OCI-M2 (cell line): ENCODE results near the gene RNF151.
"Not testable (repeated sequence)": the region's sequence is repeated elsewhere in the genome, so short reads cannot be mapped to it uniquely, and the experiment has no call there.

Experiments
- DNase-seq: peaks from one replicate; lab custom pipeline; 2025; ENCODE audit not compliant: unreplicated experiment; lab: John Stamatoyannopoulos, UW

RNF151 gene

DNA sequence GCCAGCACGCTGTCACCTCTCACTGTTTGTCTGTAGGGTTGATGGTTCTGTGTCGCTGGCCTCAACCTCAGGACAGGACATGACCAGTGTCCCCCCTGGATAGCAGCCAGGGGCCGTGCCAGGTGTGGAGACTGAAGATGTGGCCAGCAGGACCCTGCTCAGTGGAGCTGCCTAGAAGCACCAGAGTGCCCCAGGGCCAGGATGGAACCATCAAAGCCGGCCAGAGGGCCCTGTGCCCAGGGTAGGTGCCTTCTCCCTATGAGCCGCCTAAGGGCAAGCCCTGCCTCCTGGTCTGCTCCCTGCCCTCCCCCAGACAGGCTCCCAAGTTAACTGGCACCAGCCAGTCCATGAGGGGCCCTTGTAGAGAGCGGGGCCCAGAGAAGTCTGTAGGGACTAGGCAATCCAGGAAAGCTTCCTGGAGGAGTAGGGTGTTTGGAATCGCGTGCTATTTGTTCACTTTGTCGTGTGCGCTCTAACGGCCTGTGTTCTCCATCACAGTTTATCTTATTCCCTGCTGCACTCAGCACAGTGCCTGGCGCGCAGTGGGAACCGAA lies 7.9 kb upstream of the RNF151 start:
- no peak for DNase-seq

DNA sequence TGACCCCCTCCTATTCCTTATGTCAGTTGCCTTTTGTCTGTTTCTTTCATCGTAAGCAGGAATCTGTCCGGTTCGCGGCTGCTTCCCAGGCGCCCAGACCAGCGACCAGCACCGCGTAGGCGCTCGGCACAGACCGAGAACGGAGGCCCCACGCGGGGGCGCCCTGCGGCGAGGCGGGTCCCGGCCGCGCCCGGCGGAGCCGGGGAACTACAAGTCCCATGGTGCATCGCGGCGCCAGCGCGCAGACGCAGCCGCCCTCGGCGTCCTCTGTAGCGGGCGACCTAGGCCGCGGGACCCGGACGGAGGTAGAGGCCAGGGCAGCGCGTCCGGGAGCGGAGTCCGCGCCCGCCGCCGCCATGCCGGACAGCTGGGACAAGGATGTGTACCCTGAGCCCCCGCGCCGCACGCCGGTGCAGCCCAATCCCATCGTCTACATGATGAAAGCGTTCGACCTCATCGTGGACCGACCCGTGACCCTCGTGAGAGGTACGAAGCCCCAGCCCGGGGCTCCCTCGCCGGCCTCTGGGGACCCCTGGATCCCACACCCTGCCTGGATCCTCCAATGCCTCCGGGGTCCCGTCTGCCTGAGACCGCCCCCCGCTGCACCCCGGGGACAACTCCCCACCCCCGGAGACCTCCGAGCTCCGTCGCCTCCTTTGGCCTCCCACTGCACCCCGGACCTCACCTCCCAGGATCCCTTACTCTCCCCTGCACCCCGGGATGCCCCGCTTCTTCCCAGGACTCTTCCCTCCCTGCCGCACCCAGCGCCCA lies 7.2 kb upstream of the RNF151 start, which contains the start of gene NDUFB10:
Gene NDUFB10, plus strand, starts transcription at position 270 of the 771 bp plus-strand sequence. Its CDS starts 87 bp downstream, at position 357.
- peak; percentile 26 for DNase-seq

DNA sequence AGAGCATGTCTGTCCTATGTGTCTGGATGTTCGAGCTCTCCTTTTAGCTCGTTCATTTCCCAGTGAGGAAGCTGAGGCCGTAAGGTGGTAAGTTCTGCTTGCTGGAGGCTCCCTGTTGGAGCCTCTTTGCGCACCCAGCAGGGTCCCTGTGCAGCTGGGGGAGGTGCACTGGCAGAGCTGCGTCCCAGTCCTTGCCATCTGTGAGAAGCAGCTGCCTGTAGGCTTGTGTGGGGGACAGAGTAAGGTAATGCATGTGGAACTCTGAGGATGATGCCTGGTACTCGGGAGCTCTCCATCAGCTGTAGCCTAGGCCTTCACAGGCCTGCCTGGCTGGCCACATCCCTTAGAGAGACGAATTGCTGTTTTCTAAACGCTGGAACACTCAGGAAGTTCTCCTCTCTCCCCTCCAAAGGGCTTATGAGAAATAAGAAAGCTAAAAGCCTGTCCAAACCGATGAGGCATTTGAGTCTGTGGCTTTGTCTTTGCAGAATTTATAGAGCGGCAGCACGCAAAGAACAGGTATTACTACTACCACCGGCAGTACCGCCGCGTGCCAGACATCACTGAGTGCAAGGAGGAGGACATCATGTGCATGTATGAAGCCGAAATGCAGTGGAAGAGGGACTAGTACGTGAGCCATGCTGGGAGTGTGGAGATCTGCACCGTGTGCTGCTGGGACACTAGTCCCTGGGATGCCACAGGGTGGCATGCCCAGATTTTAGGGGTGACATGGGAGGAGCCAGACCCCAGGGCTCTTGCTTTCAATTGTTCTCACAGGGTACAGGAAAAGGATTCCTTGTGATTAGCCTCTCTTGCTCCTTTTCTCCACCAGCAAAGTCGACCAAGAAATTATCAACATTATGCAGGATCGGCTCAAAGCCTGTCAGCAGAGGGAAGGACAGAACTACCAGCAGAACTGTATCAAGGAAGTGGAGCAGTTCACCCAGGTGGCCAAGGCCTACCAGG lies 5.7 kb upstream of the RNF151 start:
- DNase-seq, result peak; percentile 64

DNA sequence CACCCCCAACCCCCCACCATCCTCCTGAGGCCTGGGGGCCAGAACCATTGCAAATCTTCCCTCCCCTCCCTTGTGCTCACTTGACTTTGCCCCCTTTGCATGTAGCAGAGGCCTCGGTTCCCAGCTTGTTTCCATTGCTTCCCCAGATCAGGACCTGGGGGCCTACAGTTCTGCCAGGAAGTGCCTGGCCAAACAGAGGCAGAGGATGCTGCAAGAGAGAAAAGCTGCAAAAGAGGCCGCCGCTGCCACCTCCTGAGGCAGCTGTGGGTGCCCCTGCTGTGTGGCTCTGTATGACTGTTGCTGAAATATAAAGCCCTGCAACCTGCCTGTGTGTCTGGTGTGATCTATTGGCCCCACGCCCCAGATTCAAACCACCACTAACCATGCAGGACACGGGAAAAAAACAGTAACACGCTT lies 5.0 kb upstream of the RNF151 start:
- no peak for DNase-seq

DNA sequence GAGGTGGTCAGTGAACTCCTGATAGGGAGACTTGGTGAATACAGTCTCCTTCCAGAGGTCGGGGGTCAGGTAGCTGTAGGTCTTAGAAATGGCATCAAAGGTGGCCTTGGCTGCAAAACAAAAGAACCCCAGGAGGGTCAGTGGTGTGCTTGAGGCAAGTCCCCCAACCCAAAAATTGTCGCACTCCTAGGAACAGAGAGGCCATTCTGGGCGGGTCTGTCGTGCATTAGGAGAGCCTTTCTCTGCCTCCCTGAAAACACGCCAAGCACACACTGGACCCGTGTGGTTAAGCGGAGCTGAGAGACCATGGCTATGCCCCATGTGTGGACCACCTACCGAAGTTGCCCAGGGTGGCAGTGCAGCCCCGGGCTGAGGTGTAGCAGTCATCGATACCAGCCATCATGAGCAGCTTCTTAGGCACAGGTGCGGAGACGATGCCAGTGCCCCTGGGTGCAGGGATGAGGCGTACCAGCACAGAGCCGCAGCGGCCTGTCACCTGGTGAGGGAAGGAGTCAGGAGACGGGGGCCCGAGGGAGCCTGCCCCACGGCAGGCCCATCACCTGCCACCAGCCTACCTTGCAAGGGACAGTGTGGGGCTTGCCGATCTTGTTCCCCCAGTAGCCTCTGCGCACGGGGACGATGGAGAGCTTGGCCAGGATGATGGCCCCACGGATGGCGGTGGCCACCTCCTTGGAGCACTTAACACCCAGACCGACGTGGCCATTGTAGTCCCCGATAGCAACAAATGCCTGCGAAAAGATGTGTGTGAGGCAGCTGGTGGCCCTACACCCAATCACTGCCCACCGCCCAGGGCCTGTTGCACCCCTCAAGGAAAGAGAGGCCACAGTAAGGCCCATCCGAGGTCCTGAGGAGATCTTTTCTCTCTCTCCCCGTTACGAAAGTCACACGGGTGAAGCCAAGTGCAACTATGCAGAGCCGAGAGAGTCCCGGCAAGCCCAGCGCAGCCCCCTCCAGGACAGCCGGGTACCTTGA lies 4.2 kb upstream of the RNF151 start:
- not testable (repeated sequence) for DNase-seq

DNA sequence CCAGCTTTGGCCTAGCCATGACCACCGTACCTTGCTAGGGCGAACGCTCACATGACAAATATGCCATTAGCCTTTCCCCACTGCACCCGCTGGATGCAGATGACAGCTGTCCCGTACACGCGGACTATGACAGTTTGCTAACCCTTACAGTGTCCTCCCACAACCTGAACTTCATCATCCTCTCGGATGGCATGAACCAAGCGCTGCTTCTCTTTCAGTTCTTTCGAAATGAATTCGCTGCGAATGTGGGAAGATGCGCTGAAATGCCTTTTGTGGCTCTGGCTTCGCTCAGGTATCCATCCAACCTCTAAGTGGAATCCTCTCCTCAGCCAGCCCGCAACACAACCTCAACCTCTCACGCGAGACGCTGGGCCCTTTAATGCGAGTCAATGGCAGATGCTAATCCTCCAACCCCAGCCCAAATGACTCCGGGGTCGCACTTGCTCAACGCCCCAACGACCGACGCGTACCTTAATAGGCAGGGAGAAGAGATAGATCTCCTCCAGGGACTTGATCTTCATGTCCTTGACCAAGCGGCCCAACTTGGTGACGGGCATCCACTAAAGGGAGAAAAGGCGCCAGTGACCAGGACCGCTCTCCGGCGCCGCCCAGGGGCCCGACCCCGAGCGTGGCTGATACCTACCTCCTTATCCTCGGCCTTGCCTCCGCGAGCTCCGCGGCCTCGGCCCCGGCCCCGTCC lies 2.7 kb upstream of the RNF151 start:
- DNase-seq, result no peak

DNA sequence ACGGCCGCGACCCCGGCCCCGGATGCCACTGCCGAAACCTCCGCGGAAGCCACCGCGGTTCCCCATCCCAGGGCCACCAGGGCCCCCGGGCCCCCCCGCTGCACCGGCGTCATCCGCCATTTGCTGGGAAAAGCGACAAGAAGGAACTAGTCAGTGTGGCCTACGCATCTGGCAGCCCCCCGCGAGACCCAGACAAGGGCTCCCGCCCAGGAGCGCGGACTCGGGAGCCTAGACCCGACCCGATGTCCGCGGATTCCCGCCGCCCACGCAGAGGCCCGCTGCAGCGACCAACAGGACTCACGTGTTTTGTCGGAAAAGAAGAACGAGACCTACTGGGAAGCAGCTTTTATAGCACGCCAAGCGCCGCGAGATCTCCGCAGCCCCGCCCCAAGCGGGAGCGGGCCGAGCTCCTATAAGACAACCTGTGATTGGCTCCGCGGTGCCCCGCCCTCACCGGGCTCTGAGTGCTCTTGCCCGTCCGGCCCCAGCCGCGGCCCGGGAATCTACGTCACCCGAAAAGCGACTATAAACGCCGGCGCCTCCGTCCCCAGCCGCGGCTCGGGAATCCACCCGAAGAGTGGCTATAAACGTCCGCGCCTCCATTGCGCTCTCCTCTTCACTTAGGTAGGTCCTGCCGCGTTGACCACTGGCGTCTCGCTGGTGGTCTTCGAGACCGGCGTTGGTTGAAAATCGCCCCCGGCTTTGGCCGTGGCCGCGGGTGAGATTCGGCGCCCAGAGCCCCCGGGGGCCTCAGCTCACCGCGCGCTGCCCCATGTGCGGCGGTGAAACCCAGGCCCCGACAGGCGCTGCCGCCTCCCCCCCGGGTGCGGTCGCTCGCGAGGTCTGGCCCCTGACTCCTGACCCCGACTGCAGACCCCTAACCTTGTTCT lies 1.9 kb upstream of the RNF151 start, which contains the start of gene RPS2:
Gene RPS2, minus strand, starts transcription at position 321 of the 890 bp plus-strand sequence. Its CDS starts 201 bp downstream, at position 120.
- DNase-seq, result peak; percentile 91

DNA sequence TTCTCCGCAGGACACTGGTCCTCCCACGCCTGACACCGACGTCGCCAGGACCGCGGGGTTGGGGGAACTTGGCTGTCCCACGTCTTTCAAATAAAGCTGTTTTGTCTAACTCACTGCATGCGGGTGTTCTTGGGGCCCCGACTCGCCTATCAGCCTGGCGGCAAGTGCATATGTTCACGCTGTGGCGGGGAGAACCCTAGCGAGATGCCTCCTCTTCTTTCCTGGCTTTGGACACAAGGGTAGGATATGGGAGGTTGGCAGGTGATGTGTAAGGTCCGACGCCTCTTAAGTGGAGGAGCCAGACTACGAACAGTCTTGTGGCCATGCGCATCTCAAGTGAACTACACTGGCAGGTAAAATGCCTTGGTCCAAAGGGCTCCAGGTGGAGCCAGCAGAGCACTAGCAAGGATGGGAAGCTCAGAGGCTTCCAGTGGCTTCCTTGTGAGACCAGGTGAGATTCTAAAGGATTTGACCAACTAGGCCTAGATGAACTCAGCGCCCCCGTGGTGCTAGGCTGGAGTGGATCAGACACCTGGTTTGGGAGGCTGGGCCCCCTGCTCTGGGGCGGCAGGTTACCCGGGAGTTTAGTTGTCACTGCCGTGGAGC lies 1.2 kb upstream of the RNF151 start:
- no peak for DNase-seq

DNA sequence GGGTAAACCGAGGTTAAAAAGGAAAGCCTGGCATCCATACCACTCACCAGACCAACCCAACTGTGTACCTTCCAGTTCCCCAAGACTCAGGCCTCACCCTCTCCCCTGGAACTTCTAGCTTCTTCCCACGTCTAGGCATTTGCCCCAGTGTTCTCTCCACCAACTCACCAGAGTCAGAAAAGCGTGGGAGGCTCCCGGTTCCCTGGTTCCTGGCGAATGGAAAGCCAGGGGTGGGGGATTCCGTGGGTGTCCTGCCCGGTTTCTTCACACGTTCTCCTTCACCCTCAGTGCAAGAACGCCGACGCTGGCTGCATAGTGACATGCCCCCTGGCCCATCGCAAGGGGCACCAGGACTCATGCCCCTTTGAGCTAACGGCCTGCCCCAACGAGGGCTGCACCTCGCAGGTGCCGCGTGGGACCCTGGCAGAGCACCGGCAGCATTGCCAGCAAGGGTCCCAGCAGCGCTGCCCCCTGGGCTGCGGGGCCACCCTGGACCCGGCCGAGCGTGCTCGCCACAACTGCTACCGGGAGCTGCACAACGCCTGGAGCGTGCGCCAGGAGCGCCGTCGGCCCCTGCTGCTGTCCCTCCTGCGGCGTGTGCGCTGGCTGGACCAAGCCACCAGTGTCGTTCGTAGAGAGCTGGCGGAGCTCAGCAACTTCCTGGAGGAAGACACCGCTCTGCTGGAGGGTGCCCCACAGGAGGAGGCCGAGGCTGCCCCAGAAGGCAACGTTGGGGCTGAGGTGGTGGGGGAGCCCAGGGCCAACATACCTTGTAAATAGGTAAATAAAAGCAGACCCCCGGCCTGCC lies 1.7 kb downstream of the RNF151 start:
- DNase-seq, result no peak

DNA sequence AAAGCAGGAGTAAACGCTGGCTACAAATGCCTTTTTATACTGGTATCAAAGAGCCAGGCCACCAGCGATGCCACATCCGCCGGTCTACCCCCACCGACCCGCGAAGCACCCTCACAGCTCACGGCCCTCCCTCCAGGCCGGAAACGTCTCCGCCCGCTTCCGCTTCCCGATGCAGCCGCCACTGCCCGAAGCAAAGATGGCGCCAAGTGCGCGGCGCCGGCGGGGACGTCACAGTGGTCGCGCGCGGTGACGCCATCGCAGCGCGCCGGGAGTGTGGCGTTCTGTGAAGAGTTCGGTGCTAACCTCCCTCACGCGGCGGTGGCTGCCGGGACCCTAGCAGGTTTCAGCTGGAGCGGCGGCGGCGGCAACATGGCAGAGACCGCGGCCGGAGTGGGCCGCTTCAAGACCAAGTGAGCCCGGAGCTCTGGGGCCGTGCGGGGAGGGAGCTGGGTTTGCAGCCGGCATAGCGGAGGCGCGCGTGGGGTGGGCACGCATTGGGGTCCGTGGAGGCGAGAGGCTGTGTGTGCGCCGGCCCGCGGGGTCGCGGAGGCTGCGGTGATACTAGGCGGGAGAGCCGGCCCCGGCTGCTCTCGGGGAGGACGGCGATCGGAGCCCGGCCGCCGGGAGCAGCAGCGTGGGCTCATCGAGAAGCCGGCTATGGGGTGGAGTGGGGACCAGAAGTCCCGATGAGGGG lies 5.3 kb downstream of the RNF151 start, which contains the start of gene TBL3:
Gene TBL3, plus strand, starts transcription at position 258 of the 694 bp plus-strand sequence. Its CDS starts 112 bp downstream, at position 370.
- peak; percentile 56 for DNase-seq

DNA sequence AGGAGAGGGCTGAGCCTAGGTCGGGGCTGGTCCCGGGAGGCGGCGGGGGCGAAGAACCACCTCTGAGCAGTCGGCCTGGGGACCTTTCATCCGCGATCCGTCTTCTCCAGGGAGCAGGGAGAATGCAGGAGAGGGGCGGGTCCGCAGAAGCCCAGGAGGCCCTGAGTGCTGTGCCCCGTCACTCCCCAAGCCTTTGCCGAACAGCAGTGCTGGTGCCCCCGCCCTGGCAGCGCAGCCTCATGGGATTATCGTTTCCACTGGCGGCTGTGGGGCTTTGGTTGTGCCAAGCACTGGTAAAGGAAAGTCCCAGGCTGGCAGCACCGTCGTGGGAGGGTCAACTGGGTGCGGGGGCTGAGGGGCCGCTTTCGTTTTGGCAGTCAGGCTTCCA lies 5.8 kb downstream of the RNF151 start:
- no peak for DNase-seq

DNA sequence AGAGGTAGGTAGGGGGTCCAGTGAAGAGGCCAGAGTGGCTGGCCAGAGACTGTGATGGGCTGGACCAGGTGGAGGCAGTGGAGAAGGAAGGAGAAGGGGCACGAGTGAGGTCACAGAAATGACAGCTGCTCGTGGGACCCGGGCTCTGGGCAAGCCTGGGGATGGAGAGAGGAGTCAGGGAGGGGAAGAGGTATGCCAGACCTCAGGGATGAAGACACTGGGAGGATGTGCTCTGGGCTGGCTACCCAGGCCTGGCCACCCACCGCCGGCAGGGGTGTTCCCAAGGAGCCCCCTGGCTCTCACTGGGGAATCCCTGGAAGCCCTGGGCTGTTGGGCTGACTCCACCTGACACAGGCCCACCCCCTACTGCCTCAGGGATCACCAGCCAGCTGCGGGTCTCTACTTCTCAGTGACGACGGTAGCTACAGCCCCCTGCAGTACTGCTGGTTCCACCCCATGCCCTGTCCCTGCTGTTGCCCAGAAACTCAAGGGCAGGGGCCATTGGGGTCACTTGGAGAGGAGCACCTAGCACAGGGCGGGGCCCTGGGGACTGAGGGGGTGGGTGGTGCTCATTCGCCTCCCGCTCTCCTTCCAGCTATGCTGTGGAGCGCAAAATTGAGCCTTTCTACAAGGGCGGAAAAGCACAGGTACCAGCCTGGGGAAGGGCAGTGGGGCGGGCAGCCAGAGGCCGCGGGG lies 7.0 kb downstream of the RNF151 start:
- DNase-seq, result no peak

DNA sequence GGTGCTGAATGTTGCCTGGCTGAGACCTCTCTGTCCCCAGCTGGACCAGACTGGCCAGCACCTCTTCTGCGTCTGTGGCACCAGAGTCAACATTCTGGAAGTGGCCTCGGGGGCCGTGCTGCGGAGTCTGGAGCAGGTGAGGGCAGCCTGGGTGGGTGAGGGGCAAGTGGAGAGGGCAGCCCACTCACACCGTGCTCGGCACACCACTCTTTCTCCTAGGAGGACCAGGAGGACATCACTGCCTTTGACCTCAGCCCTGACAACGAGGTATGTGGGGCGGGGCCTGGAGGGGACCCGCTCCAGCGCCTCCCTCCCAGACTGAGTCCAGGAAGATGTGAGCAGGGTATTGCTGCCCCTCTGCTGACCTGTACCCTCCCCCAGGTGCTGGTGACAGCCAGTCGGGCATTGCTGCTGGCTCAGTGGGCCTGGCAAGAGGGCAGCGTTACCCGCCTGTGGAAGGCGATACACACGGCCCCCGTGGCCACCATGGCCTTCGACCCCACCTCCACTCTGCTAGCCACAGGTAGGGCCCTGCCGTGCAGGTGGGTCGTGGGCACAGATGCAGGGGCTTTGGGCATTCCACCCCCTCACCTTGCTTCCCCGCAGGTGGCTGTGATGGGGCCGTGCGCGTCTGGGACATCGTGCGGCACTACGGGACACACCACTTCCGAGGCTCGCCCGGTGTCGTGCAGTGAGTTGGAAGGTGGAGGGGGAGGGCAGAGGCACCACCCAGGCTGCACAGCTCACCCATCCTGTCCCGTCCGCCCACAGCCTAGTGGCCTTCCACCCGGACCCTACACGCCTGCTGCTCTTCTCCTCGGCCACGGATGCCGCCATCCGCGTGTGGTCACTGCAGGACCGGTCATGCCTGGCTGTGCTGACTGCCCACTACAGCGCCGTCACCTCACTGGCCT lies 7.8 kb downstream of the RNF151 start:
- no peak for DNase-seq

DNA sequence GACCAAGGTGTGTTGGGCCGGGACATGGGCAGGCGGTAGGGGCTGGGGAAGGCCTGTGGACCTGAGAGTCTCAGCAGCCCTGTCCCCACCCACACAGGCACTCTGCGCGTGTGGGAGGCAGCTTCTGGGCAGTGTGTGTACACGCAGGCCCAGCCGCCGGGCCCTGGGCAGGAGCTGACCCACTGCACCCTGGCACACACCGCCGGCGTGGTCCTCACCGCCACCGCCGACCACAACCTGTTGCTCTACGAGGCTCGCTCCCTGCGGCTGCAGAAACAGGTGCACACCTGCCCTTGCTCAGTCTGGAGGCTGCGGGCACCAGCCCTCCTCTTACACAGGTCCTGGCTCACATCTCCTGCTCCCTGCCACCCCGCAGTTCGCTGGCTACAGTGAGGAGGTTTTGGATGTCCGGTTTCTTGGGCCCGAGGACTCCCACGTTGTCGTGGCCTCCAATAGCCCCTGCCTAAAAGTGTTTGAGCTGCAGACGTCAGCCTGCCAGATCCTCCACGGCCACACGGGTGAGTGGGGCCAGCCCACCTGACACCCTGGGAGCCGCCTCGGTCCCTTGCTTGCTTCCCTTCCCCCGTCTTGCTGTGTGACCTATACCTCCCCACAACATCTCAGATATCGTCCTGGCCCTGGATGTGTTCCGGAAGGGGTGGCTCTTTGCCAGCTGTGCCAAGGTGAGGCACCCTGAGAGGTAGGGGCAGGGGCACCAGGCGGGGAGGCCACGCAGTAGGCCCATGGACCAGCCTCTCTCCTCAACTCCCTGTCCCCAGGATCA lies 9.0 kb downstream of the RNF151 start:
- no peak for DNase-seq
